HUES48 (cell line): ENCODE measurements around the gene ATP5MK.
A peak's percentile ranks its signal among the peaks of the same experiment; 100 is the strongest.
"Not testable (repeated sequence)": the region's sequence is repeated elsewhere in the genome, so short reads cannot be mapped to it uniquely, and the experiment has no call there.

Experiments used
- H3K27ac ChIP-seq: one replicate; pipeline ENCODE4 v1.7.0; 2013; ENCODE audit warnings: low read depth, low read length, inconsistent platforms
- H3K27me3 ChIP-seq: 2 replicates; pipeline ENCODE4 v1.6.1; 2013; ENCODE audit warnings: mild to moderate bottlenecking, low read length; ENCODE audit not compliant: control insufficient read depth, insufficient read depth
- H3K36me3 ChIP-seq: 2 replicates; pipeline ENCODE4 v1.6.1; 2013; ENCODE audit warnings: low read length; ENCODE audit not compliant: control insufficient read depth, insufficient read depth
- H3K4me1 ChIP-seq: 2 replicates; pipeline ENCODE4 v1.6.1; 2013; ENCODE audit warnings: mild to moderate bottlenecking, low read length; ENCODE audit not compliant: control insufficient read depth, insufficient read depth
- H3K4me3 ChIP-seq: 2 replicates; pipeline ENCODE4 v1.5.1; 2013; ENCODE audit warnings: mild to moderate bottlenecking, low read depth, low read length
- H3K9ac ChIP-seq: 2 replicates; pipeline ENCODE4 v1.6.1; 2013; ENCODE audit warnings: mild to moderate bottlenecking, low read depth, low read length, moderate library complexity
- H3K9me3 ChIP-seq: 2 replicates; pipeline ENCODE4 v1.6.1; 2013; ENCODE audit warnings: low read length; ENCODE audit not compliant: control insufficient read depth, insufficient read depth

Gene ATP5MK

DNA sequence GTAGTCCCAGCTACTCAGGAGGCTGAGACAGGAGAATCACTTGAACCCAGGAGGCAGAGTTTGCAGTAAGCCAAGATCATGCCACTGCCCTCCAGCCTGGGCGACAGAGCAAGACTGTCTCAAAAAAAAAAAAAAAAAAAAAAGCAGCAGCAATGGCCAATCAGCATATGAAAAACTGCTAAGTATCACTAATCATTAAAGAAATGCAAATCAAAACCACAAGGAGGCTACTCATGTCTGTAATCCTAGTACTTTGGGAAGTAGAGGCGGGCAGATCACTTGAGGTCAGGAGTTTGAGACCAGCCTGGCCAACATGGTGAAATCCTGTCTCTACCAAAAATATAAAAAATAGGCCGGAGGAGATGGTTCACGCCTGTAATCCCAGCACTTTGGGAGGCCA is 41.7 kb downstream of the ATP5MK start:
- not testable (repeated sequence) for H3K9ac ChIP-seq, H3K4me3 ChIP-seq, H3K27ac ChIP-seq, H3K4me1 ChIP-seq, H3K36me3 ChIP-seq, H3K27me3 ChIP-seq, H3K9me3 ChIP-seq

DNA sequence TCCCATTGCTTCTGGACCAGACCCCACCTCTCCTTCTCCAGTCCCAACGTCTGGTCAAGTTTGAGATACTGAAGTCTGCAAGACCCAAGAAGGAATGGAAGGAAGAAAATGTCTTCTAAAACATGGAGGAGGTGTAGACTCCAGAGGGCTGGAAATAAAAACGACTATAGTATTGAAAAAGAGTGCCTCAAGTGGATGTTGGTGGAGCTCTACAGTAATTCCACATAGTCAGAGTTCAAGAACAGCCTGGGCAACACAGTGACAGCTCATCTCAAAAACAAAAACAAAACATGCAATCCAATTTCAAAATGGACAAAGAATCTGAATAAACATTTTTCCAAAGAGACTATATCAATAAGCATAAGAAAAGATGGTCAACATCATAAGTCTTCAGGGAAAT is 43.0 kb downstream of the ATP5MK start:
- Histone ChIP-seq H3K4me1 (0 out of 2 replicates have a peak, but pooled peaks cover 3% of the 10 kb centered on the region), H3K9ac (no peak overlapping the region), H3K36me3 (peaks cover 6% of the 10 kb centered on the region), H3K27ac (no peak overlapping the region), H3K27me3 (no peaks in the 10 kb centered on the region), H3K9me3 (no peaks in the 10 kb centered on the region), H3K4me3 (no peak overlapping the region)

DNA sequence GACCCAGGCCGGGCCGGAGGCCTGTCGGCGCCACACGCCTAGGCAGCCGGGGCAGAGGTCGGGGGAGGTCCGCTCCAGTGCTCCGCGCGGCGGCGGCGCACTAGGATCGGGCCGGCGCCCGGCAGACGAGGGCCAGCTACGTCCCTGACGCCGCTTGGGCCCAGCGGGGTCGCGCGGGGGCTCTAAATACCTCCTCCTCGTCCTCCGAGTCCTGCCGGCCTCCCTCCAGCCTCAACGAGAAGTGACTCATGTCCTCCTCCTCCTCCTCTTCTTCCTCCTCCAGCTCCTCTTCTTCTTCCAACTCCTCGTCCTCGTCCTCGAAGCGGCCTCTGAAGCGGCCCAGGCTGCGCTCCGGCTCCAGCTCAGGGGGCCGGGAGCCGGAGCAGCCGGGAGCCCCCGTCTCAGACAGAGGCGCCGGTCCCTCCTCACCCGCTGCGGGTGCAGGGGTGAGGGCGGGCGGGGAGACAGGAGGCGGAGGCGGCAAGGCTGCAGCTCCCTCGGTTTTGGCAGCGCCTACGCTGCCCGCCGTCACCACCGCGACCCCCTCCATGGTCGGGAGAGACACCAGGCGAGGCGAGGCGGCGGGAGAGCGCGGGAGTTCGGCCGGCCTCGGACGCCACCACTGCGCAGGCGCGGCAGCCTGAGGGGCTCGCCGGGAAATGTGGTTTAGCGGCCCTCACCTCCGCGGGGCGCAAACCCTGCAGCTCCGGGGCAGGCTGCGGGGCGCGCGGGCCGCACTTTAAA is 45.6 kb downstream of the ATP5MK start, which contains the start of gene PCGF6:
Gene PCGF6 (minus strand): TSS at position 624 of the 744 bp plus-strand sequence. CDS start 74 bp downstream, at position 550.
- Histone ChIP-seq H3K9me3 (no peaks in the 10 kb centered on the region), H3K36me3 (peaks cover 24% of the 10 kb centered on the region), H3K4me1 (0 out of 2 replicates have a peak, but pooled peaks cover 3% of the 10 kb centered on the region), H3K4me3 (peak within 1 kb of the TSS; percentile 67), H3K27ac (peak within 1 kb of the TSS; percentile 89), H3K9ac (peak within 1 kb of the TSS; percentile 47), H3K27me3 (no peaks in the 10 kb centered on the region)

DNA sequence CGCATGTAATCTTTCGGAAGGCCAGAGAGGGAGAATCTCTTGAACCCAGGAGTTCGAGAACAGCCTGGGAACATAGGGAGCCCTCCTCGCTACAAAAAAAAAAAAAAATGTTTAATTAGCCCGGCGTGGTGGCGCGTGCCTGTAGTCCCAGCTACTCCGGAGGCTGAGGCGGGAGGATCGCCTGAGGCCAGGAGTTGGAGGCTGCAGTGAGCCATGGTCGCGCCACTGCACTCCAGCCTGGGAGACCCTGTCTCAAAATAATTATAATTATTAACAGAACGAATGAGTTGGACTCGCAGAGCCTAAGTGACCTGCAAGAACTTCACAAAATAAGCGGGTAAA is 46.1 kb downstream of the ATP5MK start:
- H3K9me3 ChIP-seq = no peaks in the 10 kb centered on the region
- 0 out of 2 replicates have a peak, but pooled peaks cover 3% of the 10 kb centered on the region for H3K4me1 ChIP-seq
- peak overlapping the region; percentile 89 for H3K27ac ChIP-seq
- 0 out of 2 replicates have a peak overlapping the region, but pooled peaks have one; percentile 47 for H3K9ac ChIP-seq
- H3K4me3 ChIP-seq = peak overlapping the region; percentile 67
- H3K27me3 ChIP-seq = no peaks in the 10 kb centered on the region
- H3K36me3 ChIP-seq = peaks cover 29% of the 10 kb centered on the region
